A172 (cell line): ENCODE results near the gene NANOS3. TPM values are rescaled to one million over a fixed set of nuclear protein-coding genes. Genes with fewer than 3 reads are reported as not detected.
A peak's percentile ranks its signal among the peaks of the same experiment; 100 is the strongest.

ENCODE experiments used
- DNase-seq: peaks from one replicate; pipeline ENCODE4 v3.0.0-alpha.2; 2015; ENCODE audit warnings: low spot score
- total RNA-seq: library from RNA; depleted of rRNA; stranded (reverse); fragments of >200 nt; shearing (Covaris generic); gene quantifications from 2 replicates; pipeline ENCODE4 v1.2.3, GENCODE V29; 2014

Gene NANOS3
- total RNA-seq, 1 experiment from 2014 or later: not detected

DNA sequence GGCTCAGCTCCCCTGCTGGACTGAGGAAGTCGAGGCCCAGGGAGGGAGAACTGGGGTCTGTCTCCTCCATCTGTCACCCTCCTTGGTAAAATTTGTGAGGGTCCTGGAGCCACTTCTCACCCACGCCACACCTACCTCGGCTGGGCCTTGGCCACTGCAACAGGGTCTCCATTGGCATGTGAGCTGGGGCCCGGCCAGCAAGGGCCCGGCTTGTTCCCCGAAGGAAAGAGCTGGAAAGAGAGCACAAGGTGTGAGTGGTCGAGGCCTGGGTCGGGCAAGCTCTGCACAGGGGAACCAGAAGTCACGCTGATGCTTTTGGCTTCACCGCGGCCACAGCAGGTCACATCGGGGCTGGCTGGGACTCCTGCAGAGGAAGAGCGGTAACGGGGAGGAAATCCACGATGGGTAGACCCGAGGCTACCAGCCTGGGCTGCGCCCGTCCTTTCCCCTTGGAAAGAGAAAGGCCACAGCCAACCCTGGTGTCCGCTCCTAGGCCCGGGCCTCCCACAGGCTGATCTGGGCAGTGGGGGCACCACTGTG lies 9.0 kb downstream of the NANOS3 start:
- no peak for DNase-seq

DNA sequence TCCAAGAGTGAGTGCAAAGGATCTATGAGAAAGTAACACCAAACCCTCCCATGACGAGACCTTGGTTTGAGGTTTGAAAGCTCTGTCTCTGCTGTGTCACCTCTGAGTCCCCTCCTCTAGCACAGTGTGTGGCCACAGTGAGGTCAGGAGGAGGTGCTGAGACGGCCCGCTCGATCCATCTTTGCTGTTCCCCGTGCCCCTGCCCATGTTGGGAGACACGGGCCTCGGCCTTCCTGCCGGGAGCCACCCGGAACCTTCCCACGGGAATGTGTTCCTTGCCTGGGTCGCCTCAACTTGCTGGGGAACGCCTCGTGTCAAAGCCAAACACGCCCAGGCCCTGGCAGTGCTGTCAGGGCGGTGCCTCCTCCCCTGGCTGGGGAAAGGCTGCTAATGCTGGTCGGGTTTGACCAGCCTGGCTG lies 10.1 kb downstream of the NANOS3 start:
- no peak for DNase-seq

DNA sequence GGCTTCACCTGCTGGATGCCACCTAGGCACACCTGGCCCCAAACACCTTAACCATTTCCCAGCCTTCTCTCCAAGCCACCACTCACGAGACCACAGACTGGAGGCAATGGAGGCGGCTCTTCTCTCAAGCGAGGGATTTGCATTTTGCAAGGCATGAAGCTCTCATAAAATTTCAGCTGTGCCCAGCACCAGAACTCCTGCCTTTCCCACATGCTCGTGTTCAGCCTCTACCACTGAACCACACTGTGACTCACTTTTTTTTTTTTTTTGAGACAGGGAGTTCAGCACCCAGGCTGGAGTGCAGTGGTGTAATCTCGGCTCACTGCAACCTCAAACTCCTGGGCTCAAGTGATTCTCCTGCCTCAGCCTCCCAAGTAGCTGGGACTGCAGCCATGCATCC lies 10.6 kb downstream of the NANOS3 start:
- DNase-seq: no peak

DNA sequence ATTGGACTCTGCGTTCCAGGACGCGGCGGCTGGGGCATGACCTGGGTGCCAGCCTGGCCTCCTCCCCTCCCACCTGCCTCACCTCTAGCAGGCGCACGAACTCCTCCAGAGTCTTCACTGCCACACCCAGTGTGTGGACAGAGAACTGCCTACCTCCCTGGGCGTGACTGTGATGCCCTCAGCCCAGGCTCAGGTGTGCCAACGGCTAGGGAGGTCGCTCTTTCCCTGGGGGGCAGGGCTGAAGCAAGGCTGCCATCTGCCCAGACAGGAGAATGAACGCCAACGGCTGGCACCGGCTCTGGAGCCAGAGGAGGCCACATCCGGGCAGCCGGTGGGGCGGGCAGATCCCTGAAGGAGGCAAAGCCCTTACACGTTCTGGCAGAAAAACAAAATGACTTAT lies 11.3 kb downstream of the NANOS3 start:
- no peak for DNase-seq

GRCh38 chr19:13890136-13890535 lies 13.2 kb downstream of the NANOS3 start:
- DNase-seq: no peak

GRCh38 chr19:13892870-13893269 lies 15.9 kb downstream of the NANOS3 start:
- no peak for DNase-seq

DNA sequence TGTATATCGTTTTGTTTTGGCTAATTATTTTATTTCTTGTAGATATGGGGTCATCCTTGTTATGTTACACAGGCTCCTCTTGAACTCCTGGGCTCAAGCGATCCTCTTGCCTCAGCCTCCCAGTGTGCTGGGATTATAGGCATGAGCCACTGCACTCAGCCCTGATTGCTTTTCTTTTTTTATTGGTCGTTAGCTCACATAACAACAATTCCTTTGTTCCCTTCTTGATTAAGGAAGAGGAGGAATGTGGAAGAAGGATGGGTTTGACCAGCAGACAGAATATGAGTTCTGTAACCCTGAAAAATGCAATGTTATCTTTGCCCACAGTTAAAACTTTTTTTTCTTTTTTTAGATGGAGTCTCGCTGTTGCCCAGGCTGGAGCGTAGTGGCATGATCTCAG lies 17.6 kb downstream of the NANOS3 start:
- no peak for DNase-seq

DNA sequence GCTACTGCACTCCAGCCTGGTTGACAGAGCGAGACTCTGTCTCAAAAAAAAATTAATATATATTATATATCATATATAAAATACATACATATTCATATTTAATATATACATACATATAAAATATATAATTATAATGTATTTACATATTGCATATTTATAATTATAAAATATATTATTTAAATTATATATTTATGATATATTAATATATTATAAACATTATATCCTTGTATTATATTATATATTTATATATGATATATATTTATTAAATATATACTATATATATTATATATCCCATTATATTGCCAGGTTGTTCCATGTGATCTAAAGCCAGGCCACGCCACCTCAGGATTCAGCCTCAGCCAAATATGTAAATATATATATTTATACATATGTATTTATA lies 19.3 kb downstream of the NANOS3 start:
- DNase-seq: no peak

- no peak for DNase-seq
Observed at GRCh38 chr19:13899393-13899792, 22.5 kb downstream of the NANOS3 start.

DNA sequence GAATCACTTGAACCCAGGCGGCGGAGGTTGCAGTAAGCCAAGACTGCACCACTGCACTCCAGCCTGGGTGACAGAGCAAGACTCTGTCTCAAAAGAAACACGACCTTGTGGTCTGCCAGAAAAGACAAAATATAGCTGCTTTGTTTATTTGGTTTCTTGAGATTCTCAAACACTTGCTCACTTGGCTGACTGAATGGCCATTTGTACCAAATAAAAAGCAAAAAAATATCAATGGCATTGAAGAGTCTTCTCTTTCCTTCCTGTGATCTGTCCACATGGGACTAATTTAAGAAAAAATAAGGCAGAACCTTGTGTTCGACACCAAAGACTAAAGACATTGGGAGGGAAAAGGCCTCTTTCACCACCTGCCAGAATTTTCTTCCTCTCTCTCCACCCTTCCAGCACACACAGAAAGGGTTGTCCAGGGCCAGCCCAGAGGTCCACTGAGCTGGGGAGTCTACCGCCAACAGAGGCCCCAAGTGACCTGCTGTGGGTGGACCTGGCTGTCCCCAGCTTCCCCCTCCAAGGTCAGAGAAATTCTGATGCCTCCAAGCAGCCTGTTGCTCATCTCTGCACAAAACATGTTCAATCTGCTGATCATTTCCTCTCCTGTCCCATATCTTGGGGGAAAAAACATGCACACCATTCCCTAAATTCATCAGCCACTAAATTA lies 23.1 kb downstream of the NANOS3 start:
- no peak for DNase-seq

DNA sequence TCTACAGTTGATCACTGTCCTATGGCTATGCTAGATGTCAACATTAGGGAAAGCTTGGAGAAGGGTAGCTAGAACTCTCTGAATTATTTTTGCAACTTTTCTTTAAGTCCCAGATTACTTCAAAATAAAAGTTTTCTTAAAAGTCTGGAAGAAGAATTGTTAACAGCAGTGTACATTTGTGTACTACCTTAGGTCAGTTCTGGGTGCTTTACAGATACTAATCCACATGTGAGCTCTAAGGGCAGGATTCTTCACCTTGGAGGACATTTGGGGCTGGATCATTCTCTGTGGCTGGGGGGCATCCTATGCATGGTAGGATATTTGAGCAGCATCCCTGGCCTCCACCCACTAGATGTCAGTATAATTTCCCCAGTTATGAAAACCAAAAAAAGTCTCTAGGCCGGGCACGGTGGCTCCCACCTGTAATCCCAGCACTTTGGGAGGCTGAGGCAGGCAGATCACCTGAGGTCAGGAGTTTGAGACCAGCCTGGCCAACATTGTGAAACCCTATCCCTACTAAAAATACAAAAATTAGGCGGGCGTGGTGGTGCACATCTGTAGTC lies 26.1 kb downstream of the NANOS3 start:
- peak; percentile 24 for DNase-seq

- peak; percentile 80 for DNase-seq
Observed at GRCh38 chr19:13905634-13906520, 28.9 kb downstream of the NANOS3 start, which contains the start of the genes BRME1 and CC2D1A. Gene BRME1 (minus strand): TSS chr19:13906117. CDS start chr19:13904892, 1,225 bp downstream. Gene CC2D1A (plus strand): TSS chr19:13906201. CDS start chr19:13906442, 241 bp downstream.

GRCh38 chr19:13906521-13906904 lies 29.6 kb downstream of the NANOS3 start:
- DNase-seq: no peak

DNA sequence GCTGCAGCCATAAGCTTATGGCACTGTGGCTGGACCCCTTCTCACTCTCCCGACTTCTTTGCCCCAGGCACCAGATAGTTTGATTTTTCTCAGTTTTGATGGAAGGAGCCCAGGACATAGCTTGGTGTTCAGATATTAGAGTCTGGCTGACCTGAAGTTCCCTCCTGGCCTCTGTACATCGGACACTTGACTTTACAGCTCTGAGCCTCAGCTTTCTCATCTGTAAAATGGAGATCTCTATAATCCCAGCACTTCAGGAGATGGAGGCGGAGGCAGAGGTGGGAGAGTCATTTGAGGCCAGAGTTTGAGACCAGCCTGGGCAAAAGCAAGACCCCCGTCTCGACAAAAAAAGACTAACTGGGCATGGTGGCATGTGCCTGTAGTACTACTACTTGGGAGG lies 30.0 kb downstream of the NANOS3 start:
- no peak for DNase-seq

- no peak for DNase-seq
Observed at GRCh38 chr19:13908674-13909073, 31.7 kb downstream of the NANOS3 start.

- DNase-seq: no peak
Observed at GRCh38 chr19:13909430-13909829, 32.5 kb downstream of the NANOS3 start.

GRCh38 chr19:13913352-13913751 lies 36.4 kb downstream of the NANOS3 start:
- no peak for DNase-seq

- no peak for DNase-seq
Observed at GRCh38 chr19:13914777-13915176, 37.8 kb downstream of the NANOS3 start.

DNA sequence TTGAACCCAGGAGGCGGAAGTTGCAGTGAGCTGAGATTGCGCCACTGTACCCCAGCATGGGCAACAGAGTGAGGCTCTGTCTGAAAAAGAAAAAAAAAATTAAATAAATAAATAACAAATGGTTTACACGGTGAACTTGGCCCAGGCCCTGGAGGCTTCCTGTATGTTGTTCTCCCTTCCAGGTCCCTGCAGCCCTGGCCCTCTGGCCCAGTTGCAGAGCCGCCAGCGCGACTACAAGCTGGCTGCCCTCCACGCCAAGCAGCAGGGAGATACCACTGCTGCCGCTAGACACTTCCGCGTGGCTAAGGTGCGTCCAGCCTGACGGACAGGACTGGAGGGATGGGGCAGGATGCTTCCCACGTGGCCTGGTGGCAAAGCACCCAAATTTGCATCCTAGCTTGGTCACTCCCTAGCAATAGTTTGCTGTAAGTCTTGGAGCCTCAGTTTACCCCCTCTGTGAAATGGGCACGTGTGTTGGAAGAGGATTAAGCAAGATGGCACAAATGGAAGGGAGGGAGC lies 41.0 kb downstream of the NANOS3 start:
- DNase-seq: no peak

DNA sequence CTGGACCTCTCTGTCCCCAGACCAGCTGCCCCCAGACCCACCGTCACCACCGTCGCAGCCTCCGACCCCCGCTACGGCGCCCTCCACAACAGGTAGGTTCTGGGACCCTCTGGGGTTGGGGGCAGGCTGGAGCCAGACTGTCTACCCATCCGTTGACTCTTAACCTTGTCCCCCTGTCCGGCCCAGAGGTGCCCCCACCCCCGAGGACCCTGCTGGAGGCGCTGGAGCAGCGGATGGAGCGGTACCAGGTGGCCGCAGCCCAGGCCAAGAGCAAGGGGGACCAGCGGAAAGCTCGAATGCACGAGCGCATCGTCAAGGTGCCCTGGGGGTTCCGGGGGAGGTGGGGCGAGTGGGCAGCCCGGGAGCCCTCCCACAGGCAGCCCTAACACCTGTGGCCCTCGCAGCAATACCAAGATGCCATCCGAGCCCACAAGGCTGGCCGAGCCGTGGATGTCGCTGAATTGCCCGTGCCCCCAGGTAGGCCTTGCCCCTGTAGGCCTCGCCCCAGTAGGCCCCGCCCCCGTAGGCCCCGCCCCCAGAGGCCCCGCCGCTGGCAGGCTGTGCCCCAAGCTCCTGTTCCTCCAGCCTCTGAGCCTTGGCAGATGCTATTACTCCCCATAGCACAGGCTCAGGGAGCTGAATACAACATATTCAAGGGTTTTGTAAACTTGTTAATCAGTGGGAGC lies 41.9 kb downstream of the NANOS3 start:
- DNase-seq: no peak

DNA sequence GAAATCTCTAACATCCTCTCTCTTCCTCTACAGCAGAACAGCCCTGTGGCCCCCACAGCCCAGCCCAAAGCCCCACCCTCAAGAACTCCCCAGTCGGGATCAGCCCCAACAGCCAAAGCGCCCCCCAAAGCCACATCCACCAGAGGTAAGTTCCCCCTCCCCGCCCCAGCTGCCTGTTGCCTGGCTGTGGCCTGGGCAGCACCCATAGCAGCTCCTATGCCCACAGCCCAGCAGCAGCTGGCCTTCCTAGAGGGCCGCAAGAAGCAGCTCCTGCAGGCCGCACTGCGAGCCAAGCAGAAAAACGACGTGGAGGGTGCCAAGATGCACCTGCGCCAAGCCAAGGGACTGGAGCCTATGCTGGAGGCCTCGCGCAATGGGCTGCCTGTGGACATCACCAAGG lies 43.6 kb downstream of the NANOS3 start:
- no peak for DNase-seq
